Gastroesophageal sphincter (tissue), 4 donors: Measurements from ENCODE around the gene NLGN2. TPM values are rescaled to one million over a fixed set of nuclear protein-coding genes. Genes with fewer than 3 reads are reported as not detected.

ENCODE experiments used
- ATAC-seq: fragments of 150-250 bp; one replicate; pipeline ENCODE4 v1.9.1; 2016; ENCODE audit warnings: mild to moderate bottlenecking, moderate library complexity
- H3K27ac ChIP-seq, 4 donors: fragments of 200-600 bp; sonication (generic) in 3 of 4; 1 replicate in 3 of 4; 2 replicates in 1 of 4; pipeline ENCODE4 v1.5.1; 2016 to 2019
- H3K27me3 ChIP-seq: fragments of 200-600 bp; sonication (generic); one replicate; pipeline ENCODE4 v1.5.1; 2019
- H3K36me3 ChIP-seq, 2 donors: fragments of 200-600 bp; sonication (generic); one replicate each; pipeline ENCODE4 v1.5.1; 2019; ENCODE audit warnings: control low read depth in 1 of 2
- H3K4me1 ChIP-seq, 3 donors: fragments of 200-600 bp; sonication (generic); 1 replicate in 2 of 3; 2 replicates in 1 of 3; pipeline ENCODE4 v1.5.1; 2016 to 2019; ENCODE audit warnings: control low read depth in 2 of 3
- H3K4me3 ChIP-seq, 2 donors: fragments of 200-600 bp; sonication (generic); one replicate each; pipeline ENCODE4 v1.5.1; 2019; ENCODE audit warnings: mild to moderate bottlenecking in 1 of 2, moderate library complexity in 1 of 2
- H3K9me3 ChIP-seq, 3 donors: fragments of 200-600 bp; sonication (generic); one replicate each; pipeline ENCODE4 v1.5.1; 2017 to 2019; ENCODE audit warnings: control low read depth in 2 of 3
- CTCF ChIP-seq, 4 experiments: fragments of 200-600 bp in 2 of 4; fragments of 450-650 bp in 2 of 4; sonication (generic) in 1 of 4; IDR thresholded peaks; one replicate each; pipeline ENCODE4 v1.5.1; 2017 to 2019; ENCODE audit warnings: antibody characterized with exemption in 4 of 4, mild to moderate bottlenecking in 2 of 4, moderate library complexity in 2 of 4
- EP300 ChIP-seq: sonication (generic); formaldehyde crosslinking; IDR thresholded peaks from one replicate; pipeline ENCODE4 v1.6.1; 2017; ENCODE audit warnings: antibody characterized with exemption, mild to moderate bottlenecking
- POLR2A ChIP-seq, 2 donors: fragments of 450-650 bp; IDR thresholded peaks; one replicate each; pipeline ENCODE4 v1.6.1; 2017; ENCODE audit warnings: antibody characterized with exemption in 2 of 2, mild to moderate bottlenecking in 2 of 2, moderate library complexity in 1 of 2
- POLR2AphosphoS5 ChIP-seq: sonication (generic); formaldehyde crosslinking; IDR thresholded peaks from one replicate; pipeline ENCODE4 v1.6.1; 2017; ENCODE audit warnings: antibody characterized with exemption
- WGBS, 2 donors: methylation state at CpG; one replicate each; pipeline ENCODE4 v1.1.5; 2018; ENCODE audit warnings: low coverage in 1 of 2; 5-methylcytosine and 5-hydroxymethylcytosine counted together
- total RNA-seq, 4 donors: library from RNA; depleted of rRNA; stranded (reverse); fragments of >200 nt; gene quantifications; one replicate each; pipeline ENCODE4 v1.1.0, GENCODE V29; 2016

The NLGN2 gene
- total RNA-seq, 4 donors from 2014 or later = 9.9 to 28.4 (median 14.4) TPM

- TF ChIP-seq EP300 (no peak), POLR2AphosphoS5 (no peak), POLR2A (IDR thresholded peaks at IDR 0.05) (no peak), CTCF (IDR thresholded peaks at IDR 0.05) (no peak)
Observed at GRCh38 chr17:7383742-7384488, 23.7 kb upstream of the NLGN2 start.

GRCh38 chr17:7384489-7385081 is 23.1 kb upstream of the NLGN2 start:
- peak overlapping the region in 3 of 4 donors; percentile 48 to 73 (median 63) for H3K27ac ChIP-seq
- TF ChIP-seq CTCF (IDR thresholded peaks at IDR 0.05) (no peak), EP300 (no peak), POLR2AphosphoS5 (no peak)

More at GRCh38 chr17:7383742-7384488, 23.7 kb upstream of the NLGN2 start:
- peak; percentile 74 for ATAC-seq
- Histone ChIP-seq H3K27ac (peak overlapping the region in 3 of 4 donors; percentile 48 to 73 (median 63)), H3K36me3 (peaks cover 0 to 28% of the 10 kb centered on the region in 2 donors), H3K4me3 (peak overlapping the region; percentile 5 to 51), H3K4me1 (peaks cover 0 to 43% (median 21%) of the 10 kb centered on the region in 3 donors), H3K27me3 (no peaks in the 10 kb centered on the region), H3K9me3 (no peaks in the 10 kb centered on the region)
- no CpG with 5 or more reads among the region's 65 CpGs for WGBS, 2 donors

GRCh38 chr17:7388856-7389255 is 18.8 kb upstream of the NLGN2 start:
- Histone ChIP-seq H3K9me3 (no peaks in the 10 kb centered on the region), H3K27me3 (no peaks in the 10 kb centered on the region), H3K27ac (no peak overlapping the region), H3K36me3 (peaks cover 0 to 64% of the 10 kb centered on the region in 2 donors), H3K4me3 (no peak overlapping the region), H3K4me1 (peaks cover 2 to 32% (median 15%) of the 10 kb centered on the region in 3 donors)
- TF ChIP-seq EP300 = no peak
- TF ChIP-seq CTCF (IDR thresholded peaks at IDR 0.05) = no peak
- TF ChIP-seq POLR2AphosphoS5 = no peak
- TF ChIP-seq POLR2A (IDR thresholded peaks at IDR 0.05) = no peak
- ATAC-seq = no peak
- no CpG with 5 or more reads among the region's 10 CpGs for WGBS, 2 donors

More at GRCh38 chr17:7384489-7385081, 23.1 kb upstream of the NLGN2 start:
- peaks cover 0 to 43% (median 21%) of the 10 kb centered on the region in 3 donors for H3K4me1 ChIP-seq
- no peaks in the 10 kb centered on the region for H3K27me3 ChIP-seq
- H3K4me3 ChIP-seq = peak overlapping the region in 1 of 2 donors; percentile 51
- no peaks in the 10 kb centered on the region for H3K9me3 ChIP-seq
- H3K36me3 ChIP-seq = peaks cover 0 to 34% of the 10 kb centered on the region in 2 donors
- 82% methylated on average over 4 of the region's 23 CpGs; no CpG with 5 or more reads in 1 of the 2 donors for WGBS, 2 donors
- no peak for ATAC-seq

- no peak for ATAC-seq
- Histone ChIP-seq H3K36me3 (peaks cover 0 to 64% of the 10 kb centered on the region in 2 donors), H3K27ac (no peak overlapping the region), H3K9me3 (no peaks in the 10 kb centered on the region), H3K4me1 (peaks cover 2 to 31% (median 14%) of the 10 kb centered on the region in 3 donors), H3K27me3 (no peaks in the 10 kb centered on the region), H3K4me3 (no peak overlapping the region)
- WGBS, 2 donors = 93% methylated on average over 3 of the region's 19 CpGs; no CpG with 5 or more reads in 1 of the 2 donors
- TF ChIP-seq CTCF (IDR thresholded peaks at IDR 0.05) (no peak), POLR2A (IDR thresholded peaks at IDR 0.05) (no peak), POLR2AphosphoS5 (no peak), EP300 (no peak)
Observed at GRCh38 chr17:7389924-7390910, 17.4 kb upstream of the NLGN2 start.
